Neural cell (in vitro differentiated cells): ENCODE data around the gene PIGZ. TPM values are rescaled to one million over a fixed set of nuclear protein-coding genes. Genes with fewer than 3 reads are reported as not detected.

Experiments used
- H2AFZ ChIP-seq: fragments of 200-600, 300-800 bp; sonication (generic), shearing (Covaris generic); 2 replicates; pipeline ENCODE4 v1.6.0; 2014; ENCODE audit warnings: low read depth, mild to moderate bottlenecking, antibody characterized with exemption, low read length, moderate library complexity
- H3F3A ChIP-seq: fragments of 200-600 bp; shearing (Covaris generic); 2 replicates; pipeline ENCODE4 v1.6.1; 2016; ENCODE audit warnings: mild to moderate bottlenecking, moderate library complexity, mixed read lengths, antibody characterized with exemption, low read length; ENCODE audit not compliant: insufficient read depth, poor library complexity, severe bottlenecking
- H3K27ac ChIP-seq: fragments of 200-600, 300-800 bp; sonication (generic), shearing (Covaris generic); 2 replicates; pipeline ENCODE4 v1.5.1; 2014; ENCODE audit warnings: mild to moderate bottlenecking, low read length, moderate library complexity
- H3K27me3 ChIP-seq: fragments of 300-800, 200-600 bp; sonication (generic), shearing (Covaris generic); 2 replicates; pipeline ENCODE4 v1.6.0; 2014; ENCODE audit warnings: mild to moderate bottlenecking, low read depth, low read length, moderate library complexity; ENCODE audit not compliant: insufficient read depth
- H3K36me3 ChIP-seq: fragments of 300-800, 200-600 bp; sonication (generic), shearing (Covaris generic); 2 replicates; pipeline ENCODE4 v1.5.1; 2014; ENCODE audit warnings: mild to moderate bottlenecking, antibody characterized with exemption, low read length, moderate library complexity; ENCODE audit not compliant: insufficient read depth
- H3K4me2 ChIP-seq: fragments of 300-800, 200-600 bp; sonication (generic), shearing (Covaris generic); 2 replicates; pipeline ENCODE4 v1.6.0; 2014; ENCODE audit warnings: mild to moderate bottlenecking, low read length
- H3K4me3 ChIP-seq: fragments of 300-800, 200-600 bp; sonication (generic), shearing (Covaris generic); 2 replicates; pipeline ENCODE4 v1.5.1; 2014; ENCODE audit warnings: mild to moderate bottlenecking, low read length, moderate library complexity
- H3K79me2 ChIP-seq: fragments of 200-600 bp; shearing (Covaris generic); replicated peaks from 2 replicates; pipeline ENCODE4 v1.6.0; 2014; ENCODE audit warnings: mild to moderate bottlenecking, low read length, moderate library complexity; ENCODE audit not compliant: insufficient read depth
- H3K9ac ChIP-seq: fragments of 300-800, 200-600 bp; sonication (generic), shearing (Covaris generic); 2 replicates; pipeline ENCODE4 v1.6.1; 2016; ENCODE audit warnings: mild to moderate bottlenecking, low read length, mixed read lengths
- H3K9me2 ChIP-seq: fragments of 200-600 bp; shearing (Covaris generic); 2 replicates; pipeline ENCODE4 v1.6.1; 2016; ENCODE audit warnings: mild to moderate bottlenecking, low read length, mixed read lengths; ENCODE audit not compliant: insufficient read depth
- H3K9me3 ChIP-seq: fragments of 200-600, 300-800 bp; sonication (generic), shearing (Covaris generic); 2 replicates; pipeline ENCODE4 v1.6.1; 2016; ENCODE audit warnings: mild to moderate bottlenecking, mixed run types, low read length, moderate library complexity, mixed read lengths
- H4K20me1 ChIP-seq: fragments of 200-600 bp; shearing (Covaris generic); 2 replicates; pipeline ENCODE4 v1.6.1; 2016; ENCODE audit warnings: mild to moderate bottlenecking, mixed run types; ENCODE audit not compliant: insufficient read depth
- CTCF ChIP-seq: fragments of 450-650 bp; IDR thresholded peaks from 2 replicates; pipeline ENCODE4 v1.5.1; 2014; ENCODE audit warnings: antibody characterized with exemption, mild to moderate bottlenecking, moderate library complexity; ENCODE audit not compliant: poor library complexity, severe bottlenecking
- EZH2 ChIP-seq: fragments of 200-600, 300-800 bp; shearing (Covaris generic), sonication (generic); IDR thresholded peaks from 2 replicates; pipeline ENCODE4 v1.6.1; 2014; ENCODE audit warnings: antibody characterized with exemption, low read length, borderline replicate concordance, mild to moderate bottlenecking; ENCODE audit not compliant: insufficient read depth, poor library complexity, severe bottlenecking
- POLR2AphosphoS5 ChIP-seq: IDR thresholded peaks from 2 replicates; pipeline ENCODE4 v1.6.1; 2012
- RAD21 ChIP-seq: fragments of 450-650 bp; conservative IDR thresholded peaks from 2 replicates; pipeline ENCODE4 v1.6.1; 2014; ENCODE audit warnings: antibody characterized with exemption, mild to moderate bottlenecking, moderate library complexity
- REST ChIP-seq: IDR thresholded peaks from 2 replicates; pipeline ENCODE4 v1.6.1; 2012; ENCODE audit warnings: borderline replicate concordance
- SMC3 ChIP-seq: fragments of 450-650 bp; conservative IDR thresholded peaks from 2 replicates; pipeline ENCODE4 v1.6.1; 2014; ENCODE audit warnings: antibody characterized with exemption, mild to moderate bottlenecking, moderate library complexity; ENCODE audit not compliant: poor library complexity
- TAF1 ChIP-seq: IDR thresholded peaks from 2 replicates; pipeline ENCODE4 v1.6.1; 2012; ENCODE audit warnings: low read depth
- polyA minus RNA-seq: library from RNA; depleted of rRNA, polyadenylated mRNA; stranded (reverse); fragments of >200 nt; gene quantifications from 2 replicates; pipeline ENCODE4 v1.2.3, GENCODE V29; 2014
- polyA plus RNA-seq: library from polyadenylated mRNA; depleted of rRNA; stranded (reverse); fragments of >200 nt; gene quantifications from 2 replicates; pipeline ENCODE4 v1.2.3, GENCODE V29; 2014

The PIGZ gene, protein sequence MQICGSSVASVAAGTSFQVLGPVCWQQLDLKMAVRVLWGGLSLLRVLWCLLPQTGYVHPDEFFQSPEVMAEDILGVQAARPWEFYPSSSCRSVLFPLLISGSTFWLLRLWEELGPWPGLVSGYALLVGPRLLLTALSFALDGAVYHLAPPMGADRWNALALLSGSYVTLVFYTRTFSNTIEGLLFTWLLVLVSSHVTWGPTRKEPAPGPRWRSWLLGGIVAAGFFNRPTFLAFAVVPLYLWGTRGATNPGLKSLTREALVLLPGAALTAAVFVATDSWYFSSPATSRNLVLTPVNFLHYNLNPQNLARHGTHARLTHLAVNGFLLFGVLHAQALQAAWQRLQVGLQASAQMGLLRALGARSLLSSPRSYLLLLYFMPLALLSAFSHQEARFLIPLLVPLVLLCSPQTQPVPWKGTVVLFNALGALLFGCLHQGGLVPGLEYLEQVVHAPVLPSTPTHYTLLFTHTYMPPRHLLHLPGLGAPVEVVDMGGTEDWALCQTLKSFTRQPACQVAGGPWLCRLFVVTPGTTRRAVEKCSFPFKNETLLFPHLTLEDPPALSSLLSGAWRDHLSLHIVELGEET
- polyA plus RNA-seq = 5.8 and 6.5 TPM in 2 replicates
- 4.9 and 6.9 TPM in 2 replicates for polyA minus RNA-seq

DNA sequence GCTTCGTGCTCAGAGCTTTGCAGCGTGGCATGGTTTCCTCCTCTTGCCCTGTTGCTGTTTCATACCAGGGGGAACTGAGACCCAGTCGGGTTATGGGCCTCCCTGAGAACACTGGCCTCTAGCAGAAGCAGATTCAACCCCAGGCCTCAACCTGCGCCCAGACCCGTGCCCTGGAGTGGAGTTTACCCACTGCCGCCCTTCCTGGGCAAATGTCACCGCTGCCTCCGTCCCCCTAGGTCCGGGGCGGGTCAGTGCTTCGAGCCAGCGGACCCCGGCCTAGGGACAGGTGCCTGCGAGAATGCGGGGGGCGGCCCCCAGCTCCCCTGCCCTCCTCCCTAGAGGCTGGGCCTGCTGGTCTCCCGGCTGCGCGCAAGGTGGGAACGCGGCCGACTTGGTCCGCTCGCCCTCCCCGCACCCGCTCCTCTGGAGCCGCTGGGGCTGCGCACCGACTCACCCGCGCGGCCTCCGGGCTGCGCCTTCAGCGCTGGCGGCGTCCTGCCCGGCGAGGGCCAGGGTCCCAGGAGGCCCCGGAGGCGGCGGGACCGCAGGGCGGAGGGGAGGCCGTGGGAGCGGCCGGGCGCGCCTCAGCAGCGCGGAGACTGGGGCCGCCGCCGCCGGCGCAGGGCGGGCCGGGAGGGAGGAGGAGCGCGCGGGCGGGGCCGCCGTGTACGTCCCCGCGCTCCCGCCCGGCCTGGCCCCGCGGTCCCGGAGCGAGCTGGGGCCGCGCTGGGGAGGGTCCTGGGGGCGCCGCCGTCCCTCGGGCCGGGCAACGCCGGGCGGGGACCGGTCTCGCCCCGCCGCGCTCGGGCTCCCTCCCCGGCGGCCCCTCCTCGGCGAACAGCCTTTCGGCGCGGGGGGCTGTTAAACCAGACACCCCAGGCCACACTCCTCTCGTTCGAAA, at the start of gene PIGZ:
Gene PIGZ (minus strand): TSS at position 601 of the 901 bp plus-strand sequence. CDS start 16,802 bp downstream, outside the sequence.
- H3K36me3 ChIP-seq = no peaks in the 10 kb centered on the region
- peak within 1 kb of the TSS; percentile 64 for H3K9ac ChIP-seq
- H3K27ac ChIP-seq = no peak within 1 kb of the TSS

More for the DNA sequence above, at the start of gene PIGZ:
- Histone ChIP-seq H4K20me1 (no peaks in the 10 kb centered on the region), H3K9me2 (no peaks in the 10 kb centered on the region), H3K4me2 (peak within 1 kb of the TSS; percentile 30), H3K27me3 (peaks cover 51% of the 10 kb centered on the region), H3K9me3 (peaks cover 4% of the 10 kb centered on the region), H3K4me3 (peak within 1 kb of the TSS; percentile 88), H2AFZ (peak within 1 kb of the TSS; percentile 24), H3K79me2 (no peaks in the 10 kb centered on the region), H3F3A (no peaks in the 10 kb centered on the region)
- TF ChIP-seq REST (no peak), SMC3 (no peak), EZH2 (no peak), TAF1 (no peak), RAD21 (no peak), CTCF (no peak), POLR2AphosphoS5 (peak; percentile 3)
